Measurements from ENCODE around the gene AKAP9. TPM values are rescaled to one million over a fixed set of nuclear protein-coding genes. Genes with fewer than 3 reads are reported as not detected.
"Not testable (repeated sequence)": the region's sequence is repeated elsewhere in the genome, so short reads cannot be mapped to it uniquely, and the experiment has no call there.

AKAP9 gene
- polyA plus RNA-seq, 1 donor (not counting 4 experiments of a cell fraction or from before 2014, with no cell fraction given), result 19.0 TPM

DNA sequence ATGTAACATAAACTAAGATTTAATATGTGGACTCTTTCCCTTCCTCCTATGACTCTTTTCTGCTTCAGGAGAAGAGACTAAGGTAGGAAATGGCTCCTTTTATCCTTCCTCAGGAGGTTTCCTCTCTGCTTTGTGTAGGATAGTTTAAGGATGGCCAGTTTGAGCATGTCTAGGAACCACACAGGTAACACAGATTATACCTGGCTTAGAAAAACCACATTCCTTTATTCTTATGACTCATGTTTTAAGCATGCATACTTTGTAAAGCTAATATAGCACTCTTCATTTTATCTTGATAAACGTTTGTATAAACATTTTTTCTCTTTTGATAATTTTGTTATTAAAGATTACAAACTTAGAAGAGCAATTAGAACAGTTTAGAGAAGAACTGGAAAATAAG is 135.8 kb downstream of the AKAP9 start:
- peak; percentile 86 for FAIRE-seq
- peak overlapping the region; percentile 18 for H3K9ac ChIP-seq (ENCODE audit: control insufficient read depth, extremely low read depth, insufficient read depth, low read length)
- no peaks in the 10 kb centered on the region for H3K9me3 ChIP-seq (ENCODE audit: control insufficient read depth, low read depth, low read length)
- H3K4me1 ChIP-seq (ENCODE audit: control insufficient read depth, extremely low read depth, insufficient read depth, low read length), result peaks cover 13% of the 10 kb centered on the region
- peak overlapping the region in 1 of 3 experiments; percentile 21 for H3K4me3 ChIP-seq (ENCODE audit: control insufficient read depth in 2 of 3, extremely low read depth in 1 of 3, insufficient read depth in 2 of 3, low read depth in 1 of 3, low read length in 3 of 3)
- H3K9me1 ChIP-seq (ENCODE audit: control insufficient read depth, extremely low read depth, insufficient read depth, low read length), result no peaks in the 10 kb centered on the region
- DNase-seq (ENCODE audit: low read depth, low spot score), result peak; percentile 13
- dilution Hi-C loops (cut with MboI; ENCODE audit: extremely low pct_ligation_motif_present, low sequenced_read_pairs), result no loop called here
- peak overlapping the region; percentile 49 for H3K4me2 ChIP-seq (ENCODE audit: control insufficient read depth, extremely low read depth, insufficient read depth, low read depth, low read length)
- H2AFZ ChIP-seq (ENCODE audit: control insufficient read depth, low read length), result peak overlapping the region; percentile 14
- no peaks in the 10 kb centered on the region for H4K20me1 ChIP-seq (ENCODE audit: control insufficient read depth, extremely low read depth, insufficient read depth, low read length)
- peak overlapping the region; percentile 70 for H3K27ac ChIP-seq (ENCODE audit: control insufficient read depth, insufficient read depth, low read length)
- no peaks in the 10 kb centered on the region for H3K79me2 ChIP-seq (ENCODE audit: control insufficient read depth, insufficient read depth, low read length)
- TF ChIP-seq, protein P1, sequence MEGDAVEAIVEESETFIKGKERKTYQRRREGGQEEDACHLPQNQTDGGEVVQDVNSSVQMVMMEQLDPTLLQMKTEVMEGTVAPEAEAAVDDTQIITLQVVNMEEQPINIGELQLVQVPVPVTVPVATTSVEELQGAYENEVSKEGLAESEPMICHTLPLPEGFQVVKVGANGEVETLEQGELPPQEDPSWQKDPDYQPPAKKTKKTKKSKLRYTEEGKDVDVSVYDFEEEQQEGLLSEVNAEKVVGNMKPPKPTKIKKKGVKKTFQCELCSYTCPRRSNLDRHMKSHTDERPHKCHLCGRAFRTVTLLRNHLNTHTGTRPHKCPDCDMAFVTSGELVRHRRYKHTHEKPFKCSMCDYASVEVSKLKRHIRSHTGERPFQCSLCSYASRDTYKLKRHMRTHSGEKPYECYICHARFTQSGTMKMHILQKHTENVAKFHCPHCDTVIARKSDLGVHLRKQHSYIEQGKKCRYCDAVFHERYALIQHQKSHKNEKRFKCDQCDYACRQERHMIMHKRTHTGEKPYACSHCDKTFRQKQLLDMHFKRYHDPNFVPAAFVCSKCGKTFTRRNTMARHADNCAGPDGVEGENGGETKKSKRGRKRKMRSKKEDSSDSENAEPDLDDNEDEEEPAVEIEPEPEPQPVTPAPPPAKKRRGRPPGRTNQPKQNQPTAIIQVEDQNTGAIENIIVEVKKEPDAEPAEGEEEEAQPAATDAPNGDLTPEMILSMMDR (optimal IDR thresholded peaks at IDR 0.05 in 1 of 3, IDR thresholded peaks at IDR 0.05 in 1 of 3, conservative IDR thresholded peaks at IDR 0.05 in 1 of 3; ENCODE audit: extremely low read depth in 1 of 3, insufficient read depth in 2 of 3, low read length in 3 of 3), result no peak
- no peak for TF ChIP-seq EZH2 (IDR thresholded peaks at IDR 0.05; ENCODE audit: low read length)
- no peaks in the 10 kb centered on the region for H3K27me3 ChIP-seq (ENCODE audit: control insufficient read depth, extremely low read depth, insufficient read depth, low read length)
- peaks cover 0 to 1% of the 10 kb centered on the region in 2 experiments for H3K36me3 ChIP-seq (ENCODE audit: control insufficient read depth in 2 of 2, extremely low read depth in 1 of 2, insufficient read depth in 2 of 2, low read length in 2 of 2)

DNA sequence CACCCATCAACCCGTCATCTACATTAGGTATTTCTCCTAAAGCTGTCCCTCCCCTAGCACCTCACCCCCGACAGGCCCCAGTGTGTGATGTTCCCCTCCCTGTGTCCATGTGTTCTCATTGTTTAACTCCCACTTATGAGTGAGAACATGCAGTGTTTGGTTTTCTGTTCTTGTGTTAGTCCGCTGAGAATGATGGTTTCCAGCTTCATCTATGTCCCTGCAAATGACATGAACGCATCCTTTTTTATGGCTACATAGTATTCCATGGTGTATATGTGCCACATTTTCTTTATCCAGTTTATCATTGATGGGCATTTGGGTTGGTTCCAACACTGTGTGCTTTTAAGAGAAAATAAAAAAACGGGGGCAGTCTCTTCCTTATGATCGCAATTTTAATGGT is 143.3 kb downstream of the AKAP9 start:
- H3K27me3 ChIP-seq (ENCODE audit: control insufficient read depth, extremely low read depth, insufficient read depth, low read length); H3K9me3 ChIP-seq (ENCODE audit: control insufficient read depth, low read depth, low read length); H3K4me1 ChIP-seq (ENCODE audit: control insufficient read depth, extremely low read depth, insufficient read depth, low read length); H3K4me3 ChIP-seq (ENCODE audit: control insufficient read depth in 2 of 3, extremely low read depth in 1 of 3, insufficient read depth in 2 of 3, low read depth in 1 of 3, low read length in 3 of 3); H3K4me2 ChIP-seq (ENCODE audit: control insufficient read depth, extremely low read depth, insufficient read depth, low read depth, low read length); FAIRE-seq; H3K9ac ChIP-seq (ENCODE audit: control insufficient read depth, extremely low read depth, insufficient read depth, low read length); H3K27ac ChIP-seq (ENCODE audit: control insufficient read depth, insufficient read depth, low read length); H3K36me3 ChIP-seq (ENCODE audit: control insufficient read depth in 2 of 2, extremely low read depth in 1 of 2, insufficient read depth in 2 of 2, low read length in 2 of 2); H4K20me1 ChIP-seq (ENCODE audit: control insufficient read depth, extremely low read depth, insufficient read depth, low read length); DNase-seq (ENCODE audit: low read depth, low spot score); H3K9me1 ChIP-seq (ENCODE audit: control insufficient read depth, extremely low read depth, insufficient read depth, low read length); H3K79me2 ChIP-seq (ENCODE audit: control insufficient read depth, insufficient read depth, low read length); H2AFZ ChIP-seq (ENCODE audit: control insufficient read depth, low read length); dilution Hi-C loops (cut with MboI; ENCODE audit: extremely low pct_ligation_motif_present, low sequenced_read_pairs): not testable (repeated sequence)

DNA sequence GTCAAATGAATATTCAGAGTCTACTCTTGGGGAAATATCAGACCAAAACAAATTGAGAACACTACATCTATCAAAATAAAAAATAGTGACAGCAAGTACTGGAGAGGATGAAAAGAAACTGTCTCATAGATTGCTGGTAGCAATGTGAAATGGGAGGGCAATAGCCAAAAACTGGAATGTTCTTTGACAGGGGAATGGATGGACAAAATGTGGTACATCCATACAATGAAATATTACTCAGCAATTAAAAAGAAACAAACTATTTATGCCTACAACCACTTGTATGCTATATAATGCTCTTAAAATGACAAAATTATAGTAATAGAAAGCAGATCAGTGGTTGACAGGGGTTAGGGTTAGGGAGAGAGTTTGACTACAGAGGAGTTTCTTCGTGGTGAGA is 147.6 kb downstream of the AKAP9 start:
- dilution Hi-C loops (cut with MboI; ENCODE audit: extremely low pct_ligation_motif_present, low sequenced_read_pairs), result no loop called here
- H3K4me2 ChIP-seq (ENCODE audit: control insufficient read depth, extremely low read depth, insufficient read depth, low read depth, low read length), result no peak overlapping the region
- no peak overlapping the region for H2AFZ ChIP-seq (ENCODE audit: control insufficient read depth, low read length)
- H4K20me1 ChIP-seq (ENCODE audit: control insufficient read depth, extremely low read depth, insufficient read depth, low read length), result no peaks in the 10 kb centered on the region
- H3K9me3 ChIP-seq (ENCODE audit: control insufficient read depth, low read depth, low read length), result no peaks in the 10 kb centered on the region
- H3K9ac ChIP-seq (ENCODE audit: control insufficient read depth, extremely low read depth, insufficient read depth, low read length), result no peak overlapping the region
- FAIRE-seq, result no peak
- H3K9me1 ChIP-seq (ENCODE audit: control insufficient read depth, extremely low read depth, insufficient read depth, low read length), result no peaks in the 10 kb centered on the region
- no peak for DNase-seq (ENCODE audit: low read depth, low spot score)
- TF ChIP-seq, protein P1 (optimal IDR thresholded peaks at IDR 0.05 in 1 of 3, IDR thresholded peaks at IDR 0.05 in 1 of 3, conservative IDR thresholded peaks at IDR 0.05 in 1 of 3; ENCODE audit: extremely low read depth in 1 of 3, insufficient read depth in 2 of 3, low read length in 3 of 3), result no peak
- TF ChIP-seq EZH2 (IDR thresholded peaks at IDR 0.05; ENCODE audit: low read length), result no peak
- no peaks in the 10 kb centered on the region for H3K27me3 ChIP-seq (ENCODE audit: control insufficient read depth, extremely low read depth, insufficient read depth, low read length)
- no peaks in the 10 kb centered on the region for H3K4me1 ChIP-seq (ENCODE audit: control insufficient read depth, extremely low read depth, insufficient read depth, low read length)
- H3K4me3 ChIP-seq (ENCODE audit: control insufficient read depth in 2 of 3, extremely low read depth in 1 of 3, insufficient read depth in 2 of 3, low read depth in 1 of 3, low read length in 3 of 3), result no peak overlapping the region
- peaks cover 7% of the 10 kb centered on the region in 2 experiments for H3K36me3 ChIP-seq (ENCODE audit: control insufficient read depth in 2 of 2, extremely low read depth in 1 of 2, insufficient read depth in 2 of 2, low read length in 2 of 2)
- H3K27ac ChIP-seq (ENCODE audit: control insufficient read depth, insufficient read depth, low read length), result no peak overlapping the region
- no peaks in the 10 kb centered on the region for H3K79me2 ChIP-seq (ENCODE audit: control insufficient read depth, insufficient read depth, low read length)
